HG03432 (cell line): ENCODE results near the gene GEMIN2.
"Not testable (repeated sequence)": the region's sequence is repeated elsewhere in the genome, so short reads cannot be mapped to it uniquely, and the experiment has no call there.

Experiments
- ATAC-seq: cut with Tn5 transposase; IDR thresholded peaks from one replicate; pipeline ENCODE4 v1.9.1; 2021; ENCODE audit warnings: mild to moderate bottlenecking, moderate library complexity; ENCODE audit not compliant: unreplicated experiment

The GEMIN2 gene

GRCh38 chr14:39114073-39114838 lies at the start of gene GEMIN2:
Gene GEMIN2 (plus strand): TSS chr14:39114323. CDS start chr14:39114339, 16 bp downstream.
- ATAC-seq, result peak; percentile 87

- not testable (repeated sequence) for ATAC-seq
These were observed 44.8 kb upstream of the GEMIN2 start for GRCh38 chr14:39069169-39069805.

DNA sequence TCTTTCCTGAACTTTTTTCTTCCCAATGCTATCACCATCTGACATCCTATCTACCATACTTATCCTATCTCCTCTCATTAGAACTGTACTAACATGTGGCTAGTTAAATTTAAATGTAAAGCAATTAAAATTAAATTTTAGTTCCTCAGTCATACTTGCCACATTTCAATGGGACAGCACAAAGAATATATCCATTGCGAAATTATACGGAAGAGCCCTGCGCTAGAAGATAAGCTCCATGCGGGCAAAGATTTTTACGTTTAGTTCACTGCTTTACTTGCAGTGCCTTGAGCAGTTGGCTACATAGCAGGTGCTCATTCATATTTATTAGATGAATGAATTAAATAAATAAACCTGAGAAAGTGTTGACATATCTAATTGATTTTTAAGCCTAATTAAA lies 44.2 kb upstream of the GEMIN2 start:
- ATAC-seq, result no peak

- no peak for ATAC-seq
These were observed 43.0 kb upstream of the GEMIN2 start for GRCh38 chr14:39071096-39071495.

DNA sequence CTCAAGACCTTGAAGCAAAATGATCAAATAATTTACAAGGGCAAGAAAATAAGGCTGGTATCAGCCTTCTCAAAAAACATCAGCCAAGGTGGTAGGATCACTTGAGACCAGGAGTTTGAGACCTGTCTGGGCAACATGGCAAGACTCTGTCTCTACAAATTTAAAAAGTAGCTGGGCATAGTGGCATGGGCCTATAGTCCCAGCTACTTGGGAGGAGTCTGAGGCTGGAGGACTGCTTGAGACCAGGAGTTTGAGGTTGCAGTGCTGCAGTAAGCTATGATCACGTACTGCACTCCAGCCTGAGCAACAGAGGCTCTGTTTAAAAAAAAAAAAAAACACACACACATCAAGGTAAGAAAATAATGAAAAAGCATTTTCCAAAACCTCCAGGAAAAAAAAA lies 33.2 kb upstream of the GEMIN2 start:
- ATAC-seq, result no peak

DNA sequence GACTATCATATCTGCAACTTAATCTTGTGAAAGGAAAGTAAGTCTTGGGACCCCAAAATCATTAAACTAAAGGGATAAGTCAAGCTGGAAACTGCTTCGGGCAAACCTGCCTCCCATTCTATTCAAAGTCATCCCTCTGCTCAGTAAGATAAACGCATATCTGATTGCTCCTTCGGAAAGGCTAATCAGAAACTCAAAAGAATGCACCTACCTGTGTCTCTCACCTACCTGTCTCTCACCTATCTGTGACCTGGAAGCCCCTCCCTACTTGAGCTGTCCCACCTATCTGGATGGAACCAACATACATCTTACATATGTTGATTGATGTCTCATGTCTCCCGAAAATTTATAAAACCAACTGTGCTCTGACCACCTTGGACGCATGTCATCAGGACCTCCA lies 31.0 kb upstream of the GEMIN2 start:
- ATAC-seq, result no peak

DNA sequence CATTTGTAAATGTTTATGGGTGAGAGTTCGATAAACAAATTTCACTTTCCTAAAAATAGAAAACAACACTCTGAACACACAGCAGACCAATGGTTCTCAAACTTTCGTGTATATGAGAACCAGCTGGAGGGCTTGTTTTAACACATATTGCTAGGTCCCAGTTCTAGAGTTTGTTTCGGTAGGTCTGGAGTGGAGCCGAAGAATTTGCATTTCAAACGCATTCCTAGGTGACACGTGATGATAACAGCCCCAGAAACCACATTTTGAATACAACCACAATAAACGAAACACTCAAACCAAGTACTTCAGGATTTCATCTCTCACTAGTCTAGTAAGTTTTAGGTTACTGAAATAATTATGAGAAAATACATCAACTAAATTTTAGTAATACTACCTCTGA lies 28.2 kb upstream of the GEMIN2 start:
- ATAC-seq, result no peak

DNA sequence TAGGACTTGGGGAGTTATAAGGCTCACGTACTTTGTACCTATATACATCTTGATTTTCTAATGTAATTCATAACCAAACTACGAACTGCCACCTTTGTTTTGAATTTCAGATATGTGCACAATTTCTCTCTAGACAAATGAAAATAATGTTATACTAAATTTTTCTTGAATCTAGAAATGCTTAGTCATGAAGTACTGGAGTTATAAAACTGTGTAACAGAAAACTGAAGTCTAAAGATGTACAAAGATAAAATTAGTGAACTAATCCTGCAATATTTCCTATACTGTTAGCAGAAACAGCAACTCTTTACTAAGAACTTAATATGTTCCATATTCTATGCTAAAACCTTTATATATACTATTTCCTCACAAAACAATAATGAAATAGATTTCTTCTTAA lies 26.6 kb upstream of the GEMIN2 start:
- ATAC-seq, result no peak

GRCh38 chr14:39090548-39091111 lies 23.5 kb upstream of the GEMIN2 start:
- no peak for ATAC-seq

- ATAC-seq, result no peak
These were observed 22.4 kb upstream of the GEMIN2 start for GRCh38 chr14:39091716-39092115.

- no peak for ATAC-seq
These were observed 19.6 kb upstream of the GEMIN2 start for GRCh38 chr14:39094515-39094914.

DNA sequence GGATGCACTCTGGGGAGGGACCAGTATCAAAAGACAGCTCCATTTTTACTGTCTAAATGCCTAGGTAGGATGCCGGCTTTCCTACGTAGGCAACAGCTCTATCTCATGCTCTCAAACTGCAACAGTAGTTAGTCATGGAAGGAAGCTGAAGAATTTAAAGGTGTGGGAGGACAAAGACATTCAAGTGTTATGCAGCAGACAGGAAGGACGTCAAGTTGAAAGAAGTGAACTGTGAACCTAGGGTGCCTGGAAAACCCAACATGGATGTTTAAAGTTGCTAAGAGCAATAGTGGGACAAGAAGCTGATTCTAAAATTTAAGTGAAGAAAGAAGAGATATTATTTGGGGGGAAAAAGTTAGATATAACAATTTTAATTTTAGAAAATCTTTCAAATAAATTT lies 17.0 kb upstream of the GEMIN2 start:
- ATAC-seq, result no peak

- ATAC-seq, result not testable (repeated sequence)
These were observed 14.9 kb upstream of the GEMIN2 start for GRCh38 chr14:39099215-39099614.

DNA sequence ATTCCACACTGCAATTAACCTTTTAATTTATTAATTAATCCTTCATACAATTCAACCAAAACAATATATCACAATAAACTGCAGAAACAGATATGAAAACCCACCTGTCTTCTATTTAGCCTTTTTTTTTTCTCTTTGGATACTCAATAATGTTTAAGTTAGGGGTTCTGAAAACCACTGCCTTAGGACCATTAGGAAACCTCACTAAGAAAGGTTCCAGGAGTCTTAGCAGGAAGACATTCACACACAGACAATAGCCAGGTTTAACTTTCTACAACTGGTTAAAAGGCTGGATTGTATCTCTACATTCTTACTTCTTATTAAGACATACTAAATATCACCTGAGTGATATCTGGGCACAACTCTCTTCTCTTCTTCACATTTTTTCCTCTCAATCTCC lies 14.4 kb upstream of the GEMIN2 start:
- no peak for ATAC-seq

- peak; percentile 18 for ATAC-seq
These were observed 11.7 kb upstream of the GEMIN2 start for GRCh38 chr14:39102265-39102968.

DNA sequence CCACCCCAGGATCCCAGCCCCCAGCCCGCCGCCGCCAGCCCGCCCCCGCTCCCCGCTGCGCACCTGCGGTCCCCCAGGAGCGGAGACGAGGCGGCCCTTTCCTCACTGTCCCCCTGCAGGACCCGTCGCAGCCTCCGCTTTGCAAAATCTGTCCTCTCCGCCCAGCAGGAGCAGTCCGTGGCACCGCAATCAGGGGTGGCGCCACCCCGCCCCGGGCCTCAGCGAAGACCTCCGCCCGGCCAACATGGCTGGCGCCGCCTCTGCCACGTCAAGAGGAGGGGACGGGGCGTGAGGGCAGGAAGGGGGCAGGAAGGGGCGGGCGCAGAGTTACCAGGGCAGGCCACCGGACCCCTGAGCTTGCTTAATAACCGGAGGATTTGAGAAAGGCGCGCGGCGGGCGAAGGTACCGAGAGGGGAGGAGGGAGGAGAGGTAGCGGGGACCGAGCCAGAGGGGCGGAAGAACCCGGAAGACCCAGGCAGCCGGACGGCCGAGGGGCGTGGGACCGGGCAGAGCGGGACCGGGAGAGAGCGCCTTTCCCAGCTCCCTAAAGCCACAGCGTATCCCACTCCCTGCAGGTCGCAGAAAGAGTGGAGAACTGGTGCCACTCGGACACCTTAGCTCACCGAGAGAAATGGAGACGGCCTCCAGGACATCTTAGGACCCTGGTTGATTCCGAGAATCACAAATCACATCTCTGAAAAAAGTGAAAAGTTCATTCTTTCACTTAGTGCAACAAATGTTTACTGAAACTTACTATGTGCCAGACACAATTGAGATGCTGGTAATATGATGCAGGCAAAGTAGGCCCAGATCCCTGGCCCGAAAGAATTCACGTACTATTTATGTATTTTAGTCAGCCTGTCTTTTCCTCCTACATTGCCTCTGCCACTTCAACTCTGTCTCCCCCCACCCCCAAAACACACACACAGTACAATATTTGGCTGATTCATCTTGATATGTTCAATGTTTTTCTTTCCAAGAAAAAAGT lies 10.9 kb upstream of the GEMIN2 start, which contains the start of gene SEC23A:
Gene SEC23A, minus strand, starts transcription at position 267 of the 989 bp plus-strand sequence. CDS start 7,117 bp downstream, outside the sequence.
- peak; percentile 96 for ATAC-seq

GRCh38 chr14:39104078-39104801 lies 9.9 kb upstream of the GEMIN2 start:
- not testable (repeated sequence) for ATAC-seq

- no peak for ATAC-seq
These were observed 6.5 kb upstream of the GEMIN2 start for GRCh38 chr14:39107591-39107996.

GRCh38 chr14:39108791-39109190 lies 5.3 kb upstream of the GEMIN2 start:
- no peak for ATAC-seq
